ENCODE data around the gene TMEM212.
"Not testable (repeated sequence)": the region's sequence is repeated elsewhere in the genome, so short reads cannot be mapped to it uniquely, and the experiment has no call there.

Gene TMEM212

DNA sequence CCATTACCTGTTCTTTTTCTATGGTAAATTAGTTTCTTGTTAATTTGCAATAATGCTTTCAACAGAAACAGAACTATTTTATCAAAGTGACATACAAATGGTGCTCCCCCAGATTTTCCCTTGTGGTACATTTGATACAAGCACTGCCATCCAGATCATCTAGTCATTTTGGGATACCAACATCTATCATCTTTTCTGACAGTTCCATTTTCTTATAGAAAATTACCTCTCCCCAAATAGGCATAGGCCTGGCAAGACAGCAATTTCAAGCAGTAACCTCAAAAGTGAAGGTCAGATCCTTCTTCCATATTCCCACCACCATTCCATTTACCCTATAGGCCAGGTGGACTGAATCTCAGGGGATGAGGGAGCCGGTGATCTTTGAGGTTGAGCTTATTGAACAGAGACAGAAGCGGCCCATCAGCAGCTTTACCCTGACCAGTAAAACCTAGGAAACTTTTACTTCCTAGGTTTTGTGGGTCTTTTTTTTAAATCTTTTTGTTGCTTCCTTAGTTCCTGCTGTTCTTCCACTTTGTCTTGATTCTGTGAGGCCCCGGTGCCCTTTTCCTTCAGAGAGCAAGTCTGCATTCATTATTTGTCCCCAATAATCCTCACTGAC lies 29.8 kb upstream of the TMEM212 start:
- FAIRE-seq = no peak

DNA sequence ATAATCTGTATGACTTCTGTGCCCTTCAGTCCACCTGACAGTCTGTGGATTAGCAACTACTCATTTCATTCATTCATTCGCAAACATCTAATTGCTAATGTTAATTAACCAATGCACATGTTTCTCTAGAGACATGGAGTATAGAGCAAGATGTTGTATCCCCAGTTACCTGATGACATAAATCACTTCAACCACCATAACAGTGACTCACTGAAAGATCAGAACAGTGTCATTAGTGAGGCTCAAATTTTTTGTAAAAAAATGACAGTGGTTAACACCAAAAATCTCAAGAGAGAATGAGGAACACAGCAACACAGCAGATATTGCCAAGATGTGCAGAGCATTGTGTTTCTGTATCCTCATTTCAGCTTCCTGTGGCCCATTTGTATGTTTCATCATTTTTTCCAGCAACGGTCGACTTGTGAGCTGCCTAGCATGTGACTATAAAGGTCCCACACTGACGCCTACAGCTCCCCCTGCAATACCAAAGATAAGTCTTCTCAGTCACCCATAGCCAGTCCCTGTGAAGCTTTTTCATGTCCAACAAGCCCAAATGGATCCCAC lies 29.2 kb upstream of the TMEM212 start:
- FAIRE-seq = no peak

GRCh38 chr3:171814662-171815061 lies 28.5 kb upstream of the TMEM212 start:
- not testable (repeated sequence) for FAIRE-seq

DNA sequence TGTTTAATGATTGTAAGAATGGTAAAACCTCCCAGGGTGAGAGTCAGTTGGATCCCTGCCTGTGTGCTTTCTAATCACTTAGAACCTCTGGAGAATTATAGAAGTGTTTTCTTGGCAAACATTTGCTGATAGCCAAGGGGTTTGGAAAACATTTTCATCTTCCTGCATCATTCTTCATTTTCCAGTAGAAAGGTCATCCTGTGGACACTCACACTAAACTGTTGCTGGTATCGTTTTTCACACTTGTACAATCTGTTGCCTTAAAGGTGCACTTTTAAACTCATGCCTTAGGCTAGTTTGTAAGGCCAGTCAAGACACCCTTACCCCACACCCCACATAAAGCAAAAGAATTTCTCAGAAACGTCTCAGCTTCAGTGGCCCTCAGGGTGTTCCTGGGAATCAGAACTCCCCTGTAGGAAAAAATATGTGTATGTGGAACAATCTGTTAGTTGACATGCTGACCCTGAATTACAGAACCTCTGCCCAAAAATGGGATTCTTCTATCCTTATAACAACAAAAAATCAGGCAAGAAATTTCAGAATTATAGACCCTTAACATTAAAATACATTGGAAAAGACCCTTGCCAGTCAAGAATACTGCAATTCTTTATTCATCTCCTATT lies 27.1 kb upstream of the TMEM212 start:
- no peak for FAIRE-seq

- FAIRE-seq = no peak
Measured at GRCh38 chr3:171817074-171817800, 25.9 kb upstream of the TMEM212 start.

- FAIRE-seq = peak; percentile 55
Measured at GRCh38 chr3:171821044-171821443, 22.1 kb upstream of the TMEM212 start.

- FAIRE-seq = peak; percentile 38
Measured at GRCh38 chr3:171821778-171822358, 21.3 kb upstream of the TMEM212 start.

DNA sequence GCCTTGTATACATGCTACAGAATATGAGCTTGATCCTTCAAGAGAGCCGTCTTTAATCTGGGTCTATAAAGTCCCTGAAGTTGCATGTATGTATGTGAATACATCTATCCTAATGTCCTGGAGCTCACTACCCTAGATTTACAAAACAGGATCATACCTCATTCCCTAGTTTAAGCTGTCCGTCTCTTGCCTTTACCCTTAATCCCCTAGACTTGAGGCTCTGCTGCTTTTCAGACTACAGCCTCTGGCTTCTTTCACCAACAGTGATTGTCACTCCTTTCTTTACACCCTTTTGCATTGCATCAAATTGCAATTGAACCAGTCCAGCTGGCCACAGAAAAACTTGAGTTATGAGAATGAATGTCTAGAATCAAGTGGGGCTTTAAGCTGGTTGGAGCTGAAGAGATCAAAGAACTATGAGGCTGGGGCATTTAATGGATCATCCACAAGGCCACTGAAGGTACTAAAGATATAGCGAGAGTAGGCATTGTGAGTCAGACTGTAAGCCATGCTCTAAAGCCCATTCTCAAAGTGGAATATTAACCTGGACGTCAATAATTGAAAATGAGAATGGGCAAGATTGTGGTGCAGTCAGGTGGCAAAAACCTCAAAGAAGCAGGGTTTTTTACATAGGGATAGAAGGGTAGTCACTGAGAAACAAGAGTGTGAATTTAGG lies 20.6 kb upstream of the TMEM212 start:
- peak; percentile 72 for FAIRE-seq

DNA sequence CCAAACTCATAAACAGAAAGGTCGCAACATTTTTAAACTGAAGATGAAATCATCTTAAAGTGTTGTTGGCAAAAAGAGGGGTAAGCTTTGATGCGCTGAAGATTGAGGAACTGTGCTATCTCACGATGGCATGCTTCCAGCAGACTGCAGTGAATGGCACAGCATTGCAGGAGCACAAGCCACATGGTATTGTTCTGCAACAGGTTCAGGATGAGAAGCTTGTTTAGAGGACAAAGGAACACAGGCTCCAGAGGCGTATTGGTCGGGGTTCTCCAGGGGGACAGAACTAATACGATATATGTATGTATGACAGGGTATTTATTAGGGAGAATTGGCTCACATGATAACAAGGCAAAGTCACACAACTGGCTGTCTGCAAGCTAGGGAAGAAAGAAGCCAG lies 19.0 kb upstream of the TMEM212 start:
- FAIRE-seq = no peak

DNA sequence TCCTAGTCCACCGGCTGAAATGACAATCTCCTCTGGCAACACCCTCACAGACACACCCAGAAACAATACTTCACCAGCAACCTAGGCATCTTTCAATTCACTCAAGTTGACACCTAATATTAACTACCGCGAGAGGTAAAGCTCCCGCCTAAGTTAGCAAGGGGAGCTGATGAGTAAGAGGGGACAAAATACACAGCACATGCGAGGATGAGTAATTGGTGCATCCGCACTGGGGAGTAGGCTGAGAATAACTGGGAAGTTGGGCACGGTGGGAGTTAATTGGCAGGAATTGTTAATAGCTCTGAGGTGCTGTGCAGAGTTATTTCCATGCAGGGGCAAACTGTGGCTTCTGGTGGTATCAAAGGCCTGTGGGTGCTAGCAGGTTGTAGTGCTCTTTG lies 18.3 kb upstream of the TMEM212 start:
- no peak for FAIRE-seq

GRCh38 chr3:171825222-171825828 lies 17.8 kb upstream of the TMEM212 start:
- no peak for FAIRE-seq

- no peak for FAIRE-seq
Measured at GRCh38 chr3:171827385-171827784, 15.8 kb upstream of the TMEM212 start.

- FAIRE-seq = no peak
Measured at GRCh38 chr3:171827836-171828458, 15.2 kb upstream of the TMEM212 start.

DNA sequence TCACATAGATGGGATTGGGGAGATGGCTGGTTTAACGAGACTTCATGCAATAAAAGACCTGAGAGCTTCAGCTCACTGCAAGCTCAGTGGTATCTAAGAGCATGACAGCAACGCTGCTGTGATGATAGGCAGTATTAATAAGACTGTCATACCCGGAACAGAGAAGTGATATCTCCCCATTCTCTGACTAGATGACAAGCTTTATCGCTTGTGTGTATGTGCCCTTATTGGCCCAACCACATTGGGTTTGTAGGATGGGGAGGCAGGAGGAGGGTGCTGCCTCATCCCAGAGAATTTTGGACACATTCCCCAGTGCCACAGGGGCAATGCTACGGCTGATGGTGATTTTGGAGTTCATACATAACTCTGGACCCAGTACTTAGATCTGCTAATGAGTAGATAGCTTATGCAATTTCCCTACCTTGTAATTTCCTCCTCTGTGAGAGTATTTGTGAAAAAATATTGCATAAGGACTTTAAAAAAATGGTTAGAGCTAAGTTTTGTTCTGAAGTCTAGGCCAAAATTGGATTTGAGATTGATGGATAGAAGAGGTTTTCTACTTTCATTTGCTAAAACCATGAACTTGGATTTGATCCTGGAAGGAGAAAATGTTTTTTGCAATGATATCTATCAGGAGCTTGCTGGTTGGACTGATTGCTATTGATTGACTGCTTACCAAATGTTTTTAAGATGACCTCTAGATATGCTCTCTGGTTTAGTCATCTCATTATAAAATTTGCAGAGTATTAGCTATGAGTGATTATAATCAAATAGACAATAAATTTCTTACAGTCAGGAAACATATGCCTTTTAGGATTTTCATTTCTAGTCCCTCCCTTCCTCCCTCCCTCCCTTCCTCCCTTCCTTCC lies 14.0 kb upstream of the TMEM212 start:
- no peak for FAIRE-seq

DNA sequence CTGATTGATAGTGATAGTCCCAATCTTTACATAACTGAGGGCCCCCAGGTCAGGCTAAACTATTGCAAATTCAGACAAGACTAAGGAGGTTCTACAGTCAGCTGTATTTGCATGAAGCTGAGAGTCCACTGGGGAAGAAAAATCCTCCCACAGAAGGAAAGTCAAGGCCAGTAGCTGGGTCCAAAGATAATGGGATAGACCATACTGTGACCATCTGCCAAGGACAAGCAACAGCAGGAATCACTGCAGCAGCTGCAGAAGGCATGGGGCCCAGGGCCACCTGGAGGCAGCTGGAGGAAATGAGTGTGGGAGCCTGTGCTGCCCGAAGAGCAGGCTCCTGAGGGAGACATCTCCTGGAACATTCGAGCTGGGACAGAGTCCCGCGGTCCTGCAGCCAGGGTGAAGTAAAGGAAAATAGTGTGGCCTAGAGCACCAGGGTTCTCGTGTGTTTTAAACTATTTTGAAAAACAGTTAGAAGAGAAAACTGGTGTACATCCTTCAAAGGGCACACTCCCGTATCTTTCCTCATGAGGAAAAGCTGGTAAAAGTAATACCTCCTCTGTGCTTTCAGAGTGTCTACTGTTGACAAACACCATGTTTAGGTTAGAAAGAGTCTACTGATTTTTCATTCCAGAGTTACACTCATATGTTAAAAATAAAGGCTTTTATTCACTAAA lies 13.2 kb upstream of the TMEM212 start:
- FAIRE-seq = peak; percentile 63

GRCh38 chr3:171830518-171830875 lies 12.7 kb upstream of the TMEM212 start:
- no peak for FAIRE-seq

DNA sequence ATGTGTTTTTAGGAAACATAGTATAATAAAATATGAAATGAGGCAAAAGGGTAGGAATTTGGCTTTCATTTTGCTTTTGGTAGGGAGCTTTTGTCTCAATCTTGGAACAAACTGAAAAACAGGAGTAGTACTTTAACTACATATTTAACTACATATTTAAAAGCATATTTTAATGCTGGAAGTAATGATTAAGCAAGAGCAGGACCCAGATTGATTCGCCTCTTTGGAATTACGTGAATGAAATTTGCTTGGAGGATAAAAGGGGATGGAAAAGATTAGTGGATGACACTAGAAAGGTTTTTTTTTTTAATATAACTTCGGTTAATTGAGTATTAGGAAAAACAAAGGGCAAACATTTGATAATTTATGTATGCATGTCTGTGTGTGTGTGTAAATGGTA lies 11.2 kb upstream of the TMEM212 start:
- FAIRE-seq = no peak

DNA sequence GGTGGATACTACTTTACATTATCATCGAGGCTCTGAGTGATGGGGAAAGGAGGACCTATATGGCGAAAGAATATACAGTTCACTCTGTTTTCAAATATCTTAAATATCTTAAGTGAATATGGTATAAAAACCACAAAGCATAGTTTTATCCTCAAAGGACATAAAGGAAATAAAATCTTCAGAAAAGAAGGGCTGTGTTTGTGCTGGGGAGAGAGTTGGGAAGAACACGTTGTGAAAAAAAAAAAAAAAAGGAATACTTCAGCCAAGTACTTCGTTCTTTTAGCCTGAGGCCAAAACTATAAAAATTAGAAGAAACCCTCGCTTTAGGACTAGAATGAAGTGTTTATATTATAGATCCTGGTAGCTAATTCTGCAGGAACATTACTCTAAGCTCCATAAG lies 10.2 kb upstream of the TMEM212 start:
- FAIRE-seq = no peak

- FAIRE-seq = no peak
Measured at GRCh38 chr3:171833789-171834460, 9.2 kb upstream of the TMEM212 start.

GRCh38 chr3:171834461-171834801 lies 8.7 kb upstream of the TMEM212 start:
- FAIRE-seq = peak; percentile 91

Data from TTC549 (cell line).